Measurements from ENCODE around the gene OR51G1.

Gene OR51G1

GRCh38 chr11:4881188-4881587 is 43.0 kb downstream of the OR51G1 start:
- no peak for TF ChIP-seq CTCF (IDR thresholded peaks at IDR 0.05)
- DNase-seq (ENCODE audit: low spot score), result no peak
- Histone ChIP-seq H3K27ac (no peak overlapping the region), H3K4me3 (no peak overlapping the region)

Measured in coronary artery (tissue), 2 donors.